OCI-LY7 (cell line): ENCODE measurements around the gene COL4A1.

ENCODE experiments used
- CTCF ChIP-seq: fragments of 200-600 bp; sonication (generic); conservative IDR thresholded peaks from 2 replicates; pipeline ENCODE4 v1.5.1; 2014; ENCODE audit warnings: mild to moderate bottlenecking, antibody characterized with exemption, low read length, moderate library complexity, mixed read lengths
- EZH2phosphoT487 ChIP-seq: fragments of 200-600 bp; sonication (generic); IDR thresholded peaks from 2 replicates; pipeline ENCODE4 v1.6.1; 2018; ENCODE audit warnings: low read depth, borderline replicate concordance, mild to moderate bottlenecking, mixed run types, antibody characterized with exemption, low read length, moderate library complexity, mixed read lengths

GRCh38 chr13:110215606-110216005, 91.4 kb downstream of the COL4A1 start:
- TF ChIP-seq CTCF (no peak), EZH2phosphoT487 (no peak)
